HG03159 (cell line): ENCODE data around the gene EPB41L2.
A peak's percentile ranks its signal among the peaks of the same experiment; 100 is the strongest.
"Not testable (repeated sequence)": the region's sequence is repeated elsewhere in the genome, so short reads cannot be mapped to it uniquely, and the experiment has no call there.

Experiments
- ATAC-seq: cut with Tn5 transposase; IDR thresholded peaks from one replicate; pipeline ENCODE4 v1.9.1; 2021; ENCODE audit warnings: mild to moderate bottlenecking, moderate library complexity; ENCODE audit not compliant: unreplicated experiment

The EPB41L2 gene

GRCh38 chr6:131005439-131006016 is 57.5 kb downstream of the EPB41L2 start:
- ATAC-seq, result no peak

- no peak for ATAC-seq
Measured at GRCh38 chr6:131004936-131005335, 58.1 kb downstream of the EPB41L2 start.

- ATAC-seq, result no peak
Measured at GRCh38 chr6:131004387-131004755, 58.7 kb downstream of the EPB41L2 start.

GRCh38 chr6:131003488-131004386 is 59.3 kb downstream of the EPB41L2 start:
- ATAC-seq, result no peak

- no peak for ATAC-seq
Measured at GRCh38 chr6:131002661-131002980, 60.4 kb downstream of the EPB41L2 start.

GRCh38 chr6:131001945-131002660 is 60.9 kb downstream of the EPB41L2 start:
- no peak for ATAC-seq

GRCh38 chr6:131001111-131001736 is 61.8 kb downstream of the EPB41L2 start:
- no peak for ATAC-seq

GRCh38 chr6:131000544-131000943 is 62.5 kb downstream of the EPB41L2 start:
- no peak for ATAC-seq

GRCh38 chr6:130997061-130997753 is 65.8 kb downstream of the EPB41L2 start:
- ATAC-seq, result no peak

GRCh38 chr6:130996635-130997034 is 66.4 kb downstream of the EPB41L2 start:
- no peak for ATAC-seq

- ATAC-seq, result no peak
Measured at GRCh38 chr6:130995783-130996447, 67.1 kb downstream of the EPB41L2 start.

- ATAC-seq, result no peak
Measured at GRCh38 chr6:130994319-130995097, 68.5 kb downstream of the EPB41L2 start.

GRCh38 chr6:130993292-130993765 is 69.7 kb downstream of the EPB41L2 start:
- ATAC-seq, result no peak

GRCh38 chr6:130991422-130992137 is 71.5 kb downstream of the EPB41L2 start:
- no peak for ATAC-seq

GRCh38 chr6:130987539-130987938 is 75.5 kb downstream of the EPB41L2 start:
- ATAC-seq, result not testable (repeated sequence)

- ATAC-seq, result no peak
Measured at GRCh38 chr6:130985115-130985514, 77.9 kb downstream of the EPB41L2 start.

GRCh38 chr6:130982941-130983456 is 80.0 kb downstream of the EPB41L2 start:
- peak; percentile 52 for ATAC-seq

GRCh38 chr6:130982135-130982534 is 80.9 kb downstream of the EPB41L2 start:
- no peak for ATAC-seq
